Measurements from ENCODE around the gene GPR137B. TPM values are rescaled to one million over a fixed set of nuclear protein-coding genes. Genes with fewer than 3 reads are reported as not detected.

Gene GPR137B
- total and polyA plus RNA-seq, 2 of the 8 experiments (the other 6 are each of a cell fraction or from before 2014, with no cell fraction given), result 6.9 to 7.7 TPM

DNA sequence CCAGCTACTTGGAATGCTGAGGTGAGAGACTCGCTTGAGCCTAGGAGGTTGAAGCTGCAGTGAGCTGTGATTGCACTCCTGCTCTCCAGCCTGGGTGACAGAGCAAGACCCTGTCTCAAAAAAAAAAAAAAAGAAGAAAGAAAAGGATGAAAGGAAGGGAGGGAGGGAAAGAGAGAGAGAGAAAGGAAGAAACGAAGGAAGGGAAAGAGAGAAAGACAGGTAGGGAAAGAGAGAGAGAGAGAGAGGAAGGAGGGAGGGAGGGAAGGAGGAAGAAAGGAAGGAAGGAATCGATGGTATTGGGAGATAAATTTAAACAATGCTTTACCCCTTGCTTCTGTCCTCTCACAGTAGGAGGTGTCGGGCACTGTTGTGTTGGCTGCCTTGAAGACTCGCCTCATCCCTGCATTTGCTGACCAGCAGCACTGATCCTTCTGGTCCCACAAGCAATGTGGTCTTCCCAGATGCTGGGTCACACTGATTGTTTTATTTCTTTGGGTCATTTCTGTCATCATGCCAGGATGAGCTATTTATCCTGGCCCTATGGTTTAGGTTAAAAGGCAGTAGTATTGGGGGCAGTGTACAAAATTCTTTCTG is 30.9 kb downstream of the GPR137B start (continued):
- TF ChIP-seq, protein P1, sequence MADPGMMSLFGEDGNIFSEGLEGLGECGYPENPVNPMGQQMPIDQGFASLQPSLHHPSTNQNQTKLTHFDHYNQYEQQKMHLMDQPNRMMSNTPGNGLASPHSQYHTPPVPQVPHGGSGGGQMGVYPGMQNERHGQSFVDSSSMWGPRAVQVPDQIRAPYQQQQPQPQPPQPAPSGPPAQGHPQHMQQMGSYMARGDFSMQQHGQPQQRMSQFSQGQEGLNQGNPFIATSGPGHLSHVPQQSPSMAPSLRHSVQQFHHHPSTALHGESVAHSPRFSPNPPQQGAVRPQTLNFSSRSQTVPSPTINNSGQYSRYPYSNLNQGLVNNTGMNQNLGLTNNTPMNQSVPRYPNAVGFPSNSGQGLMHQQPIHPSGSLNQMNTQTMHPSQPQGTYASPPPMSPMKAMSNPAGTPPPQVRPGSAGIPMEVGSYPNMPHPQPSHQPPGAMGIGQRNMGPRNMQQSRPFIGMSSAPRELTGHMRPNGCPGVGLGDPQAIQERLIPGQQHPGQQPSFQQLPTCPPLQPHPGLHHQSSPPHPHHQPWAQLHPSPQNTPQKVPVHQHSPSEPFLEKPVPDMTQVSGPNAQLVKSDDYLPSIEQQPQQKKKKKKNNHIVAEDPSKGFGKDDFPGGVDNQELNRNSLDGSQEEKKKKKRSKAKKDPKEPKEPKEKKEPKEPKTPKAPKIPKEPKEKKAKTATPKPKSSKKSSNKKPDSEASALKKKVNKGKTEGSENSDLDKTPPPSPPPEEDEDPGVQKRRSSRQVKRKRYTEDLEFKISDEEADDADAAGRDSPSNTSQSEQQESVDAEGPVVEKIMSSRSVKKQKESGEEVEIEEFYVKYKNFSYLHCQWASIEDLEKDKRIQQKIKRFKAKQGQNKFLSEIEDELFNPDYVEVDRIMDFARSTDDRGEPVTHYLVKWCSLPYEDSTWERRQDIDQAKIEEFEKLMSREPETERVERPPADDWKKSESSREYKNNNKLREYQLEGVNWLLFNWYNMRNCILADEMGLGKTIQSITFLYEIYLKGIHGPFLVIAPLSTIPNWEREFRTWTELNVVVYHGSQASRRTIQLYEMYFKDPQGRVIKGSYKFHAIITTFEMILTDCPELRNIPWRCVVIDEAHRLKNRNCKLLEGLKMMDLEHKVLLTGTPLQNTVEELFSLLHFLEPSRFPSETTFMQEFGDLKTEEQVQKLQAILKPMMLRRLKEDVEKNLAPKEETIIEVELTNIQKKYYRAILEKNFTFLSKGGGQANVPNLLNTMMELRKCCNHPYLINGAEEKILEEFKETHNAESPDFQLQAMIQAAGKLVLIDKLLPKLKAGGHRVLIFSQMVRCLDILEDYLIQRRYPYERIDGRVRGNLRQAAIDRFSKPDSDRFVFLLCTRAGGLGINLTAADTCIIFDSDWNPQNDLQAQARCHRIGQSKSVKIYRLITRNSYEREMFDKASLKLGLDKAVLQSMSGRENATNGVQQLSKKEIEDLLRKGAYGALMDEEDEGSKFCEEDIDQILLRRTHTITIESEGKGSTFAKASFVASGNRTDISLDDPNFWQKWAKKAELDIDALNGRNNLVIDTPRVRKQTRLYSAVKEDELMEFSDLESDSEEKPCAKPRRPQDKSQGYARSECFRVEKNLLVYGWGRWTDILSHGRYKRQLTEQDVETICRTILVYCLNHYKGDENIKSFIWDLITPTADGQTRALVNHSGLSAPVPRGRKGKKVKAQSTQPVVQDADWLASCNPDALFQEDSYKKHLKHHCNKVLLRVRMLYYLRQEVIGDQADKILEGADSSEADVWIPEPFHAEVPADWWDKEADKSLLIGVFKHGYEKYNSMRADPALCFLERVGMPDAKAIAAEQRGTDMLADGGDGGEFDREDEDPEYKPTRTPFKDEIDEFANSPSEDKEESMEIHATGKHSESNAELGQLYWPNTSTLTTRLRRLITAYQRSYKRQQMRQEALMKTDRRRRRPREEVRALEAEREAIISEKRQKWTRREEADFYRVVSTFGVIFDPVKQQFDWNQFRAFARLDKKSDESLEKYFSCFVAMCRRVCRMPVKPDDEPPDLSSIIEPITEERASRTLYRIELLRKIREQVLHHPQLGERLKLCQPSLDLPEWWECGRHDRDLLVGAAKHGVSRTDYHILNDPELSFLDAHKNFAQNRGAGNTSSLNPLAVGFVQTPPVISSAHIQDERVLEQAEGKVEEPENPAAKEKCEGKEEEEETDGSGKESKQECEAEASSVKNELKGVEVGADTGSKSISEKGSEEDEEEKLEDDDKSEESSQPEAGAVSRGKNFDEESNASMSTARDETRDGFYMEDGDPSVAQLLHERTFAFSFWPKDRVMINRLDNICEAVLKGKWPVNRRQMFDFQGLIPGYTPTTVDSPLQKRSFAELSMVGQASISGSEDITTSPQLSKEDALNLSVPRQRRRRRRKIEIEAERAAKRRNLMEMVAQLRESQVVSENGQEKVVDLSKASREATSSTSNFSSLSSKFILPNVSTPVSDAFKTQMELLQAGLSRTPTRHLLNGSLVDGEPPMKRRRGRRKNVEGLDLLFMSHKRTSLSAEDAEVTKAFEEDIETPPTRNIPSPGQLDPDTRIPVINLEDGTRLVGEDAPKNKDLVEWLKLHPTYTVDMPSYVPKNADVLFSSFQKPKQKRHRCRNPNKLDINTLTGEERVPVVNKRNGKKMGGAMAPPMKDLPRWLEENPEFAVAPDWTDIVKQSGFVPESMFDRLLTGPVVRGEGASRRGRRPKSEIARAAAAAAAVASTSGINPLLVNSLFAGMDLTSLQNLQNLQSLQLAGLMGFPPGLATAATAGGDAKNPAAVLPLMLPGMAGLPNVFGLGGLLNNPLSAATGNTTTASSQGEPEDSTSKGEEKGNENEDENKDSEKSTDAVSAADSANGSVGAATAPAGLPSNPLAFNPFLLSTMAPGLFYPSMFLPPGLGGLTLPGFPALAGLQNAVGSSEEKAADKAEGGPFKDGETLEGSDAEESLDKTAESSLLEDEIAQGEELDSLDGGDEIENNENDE (IDR thresholded peaks at IDR 0.05; ENCODE audit: insufficient replicate concordance, low read length), result no peak
